Astrocyte of the cerebellum (primary cell): Measurements from ENCODE around the gene CDK5RAP2.

Experiments
- DNase-seq: peaks from one replicate; pipeline ENCODE4 v3.0.0-alpha.2; 2011; ENCODE audit warnings: low read depth
- H3K4me3 ChIP-seq: 2 replicates; pipeline ENCODE4 v1.5.1; 2011; ENCODE audit warnings: mild to moderate bottlenecking, low read depth, low read length, moderate library complexity
- in situ Hi-C: cut with HindIII; loops from 2 replicates; pipeline ENCODE4 v1.10.0; 2017; ENCODE audit warnings: low sequenced_read_pairs
- TF ChIP-seq, protein P1 (sequence below): IDR thresholded peaks from 2 replicates; pipeline ENCODE4 v1.5.1; 2012; ENCODE audit warnings: low read length, low read depth, moderate library complexity, mild to moderate bottlenecking; ENCODE audit errors: missing control alignments

The CDK5RAP2 gene

DNA sequence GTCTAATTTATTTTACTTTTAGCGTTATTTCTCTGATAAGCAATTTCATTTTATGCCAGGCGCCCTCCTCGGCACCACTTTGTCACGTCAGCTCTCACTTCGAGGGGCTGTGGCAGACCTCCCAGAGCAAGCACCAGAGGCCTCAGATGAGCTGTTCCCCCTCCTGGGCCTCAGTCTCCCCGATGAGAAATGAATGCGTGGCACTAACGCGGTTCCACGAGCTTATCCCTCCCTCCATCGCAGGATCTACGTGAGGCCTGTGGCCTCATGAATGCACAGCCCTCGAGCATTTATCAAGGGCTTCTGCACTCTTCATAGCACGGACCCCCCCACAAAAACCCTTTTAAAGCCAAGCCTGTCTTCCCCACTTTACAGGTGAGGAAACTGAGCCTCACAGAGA lies 205.2 kb downstream of the CDK5RAP2 start:
- in situ Hi-C loops: no loop called here
- DNase-seq: no peak
- TF ChIP-seq, protein P1, sequence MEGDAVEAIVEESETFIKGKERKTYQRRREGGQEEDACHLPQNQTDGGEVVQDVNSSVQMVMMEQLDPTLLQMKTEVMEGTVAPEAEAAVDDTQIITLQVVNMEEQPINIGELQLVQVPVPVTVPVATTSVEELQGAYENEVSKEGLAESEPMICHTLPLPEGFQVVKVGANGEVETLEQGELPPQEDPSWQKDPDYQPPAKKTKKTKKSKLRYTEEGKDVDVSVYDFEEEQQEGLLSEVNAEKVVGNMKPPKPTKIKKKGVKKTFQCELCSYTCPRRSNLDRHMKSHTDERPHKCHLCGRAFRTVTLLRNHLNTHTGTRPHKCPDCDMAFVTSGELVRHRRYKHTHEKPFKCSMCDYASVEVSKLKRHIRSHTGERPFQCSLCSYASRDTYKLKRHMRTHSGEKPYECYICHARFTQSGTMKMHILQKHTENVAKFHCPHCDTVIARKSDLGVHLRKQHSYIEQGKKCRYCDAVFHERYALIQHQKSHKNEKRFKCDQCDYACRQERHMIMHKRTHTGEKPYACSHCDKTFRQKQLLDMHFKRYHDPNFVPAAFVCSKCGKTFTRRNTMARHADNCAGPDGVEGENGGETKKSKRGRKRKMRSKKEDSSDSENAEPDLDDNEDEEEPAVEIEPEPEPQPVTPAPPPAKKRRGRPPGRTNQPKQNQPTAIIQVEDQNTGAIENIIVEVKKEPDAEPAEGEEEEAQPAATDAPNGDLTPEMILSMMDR: no peak
- no peak overlapping the region for H3K4me3 ChIP-seq

DNA sequence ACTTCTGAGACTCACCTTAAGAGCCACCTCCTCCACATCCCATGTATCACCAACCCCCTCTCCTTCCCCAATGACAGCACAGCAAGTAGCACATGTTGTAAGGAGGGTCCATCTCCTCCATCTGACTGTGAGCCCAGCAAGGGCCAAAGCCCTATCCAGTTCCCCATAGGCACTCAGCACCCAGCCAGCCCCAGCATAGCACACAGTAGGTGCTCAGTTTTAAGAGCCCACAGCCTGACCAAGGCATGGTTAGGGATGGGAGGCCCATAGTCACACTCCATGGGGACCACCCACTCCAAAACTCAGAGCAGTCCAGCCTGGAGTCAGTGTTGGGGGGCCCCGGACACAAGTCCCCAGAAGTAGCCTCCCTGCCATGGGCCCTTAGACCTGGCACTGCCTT lies 205.7 kb downstream of the CDK5RAP2 start:
- H3K4me3 ChIP-seq: no peak overlapping the region
- TF ChIP-seq, protein P1: no peak
- in situ Hi-C loops: no loop called here
- no peak for DNase-seq

DNA sequence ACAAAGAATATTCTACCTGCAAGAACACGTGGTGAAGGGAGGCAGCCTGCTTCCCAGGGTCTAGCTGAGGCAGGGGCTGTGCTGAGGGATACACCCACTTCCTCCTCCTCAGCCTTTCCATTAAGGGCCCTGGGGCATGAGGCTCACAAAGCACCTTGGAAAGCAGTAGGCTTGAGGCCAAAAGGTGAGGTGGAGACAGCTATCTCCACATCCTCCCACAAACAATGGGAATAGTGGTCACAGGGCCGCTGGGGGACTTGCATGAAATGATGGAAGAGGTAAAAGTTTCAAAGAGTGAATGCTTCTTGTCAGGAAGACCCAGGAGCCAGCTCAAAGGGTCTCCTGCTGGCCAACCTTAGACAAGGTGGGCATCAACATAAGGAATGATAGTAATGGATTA lies 207.9 kb downstream of the CDK5RAP2 start:
- TF ChIP-seq, protein P1: no peak
- no peak for DNase-seq
- H3K4me3 ChIP-seq: no peak overlapping the region
- in situ Hi-C loops: no loop called here

DNA sequence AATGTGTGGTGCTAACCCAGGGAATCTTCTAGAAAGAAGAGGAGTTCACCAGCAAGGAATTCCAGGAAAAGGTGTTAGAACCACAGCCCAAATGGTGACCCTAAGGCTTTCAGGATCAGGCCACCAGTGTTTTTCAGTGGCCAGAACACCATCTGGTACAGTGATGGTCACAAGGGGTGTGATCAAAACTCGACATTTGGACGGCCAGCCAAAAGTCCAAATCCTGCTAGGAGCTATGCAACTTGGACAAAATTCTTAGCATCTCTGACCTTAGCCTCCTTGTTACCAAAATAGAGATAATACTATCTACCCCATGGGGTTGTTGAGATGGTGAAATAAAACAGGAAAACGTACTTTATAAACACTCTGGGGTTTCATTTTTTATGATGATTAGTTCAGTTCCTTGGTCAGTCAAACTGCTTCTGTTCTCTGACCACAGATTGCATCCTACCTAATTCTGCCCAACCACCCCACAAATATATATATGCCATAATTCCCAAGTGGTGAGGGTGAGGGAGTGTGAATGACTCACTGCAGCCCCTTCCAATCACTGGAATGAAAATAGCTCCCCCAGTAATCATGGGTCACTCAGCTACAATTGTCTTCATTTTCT lies 210.3 kb downstream of the CDK5RAP2 start:
- in situ Hi-C loops: no loop called here
- TF ChIP-seq, protein P1: no peak
- DNase-seq: no peak
- no peak overlapping the region for H3K4me3 ChIP-seq

DNA sequence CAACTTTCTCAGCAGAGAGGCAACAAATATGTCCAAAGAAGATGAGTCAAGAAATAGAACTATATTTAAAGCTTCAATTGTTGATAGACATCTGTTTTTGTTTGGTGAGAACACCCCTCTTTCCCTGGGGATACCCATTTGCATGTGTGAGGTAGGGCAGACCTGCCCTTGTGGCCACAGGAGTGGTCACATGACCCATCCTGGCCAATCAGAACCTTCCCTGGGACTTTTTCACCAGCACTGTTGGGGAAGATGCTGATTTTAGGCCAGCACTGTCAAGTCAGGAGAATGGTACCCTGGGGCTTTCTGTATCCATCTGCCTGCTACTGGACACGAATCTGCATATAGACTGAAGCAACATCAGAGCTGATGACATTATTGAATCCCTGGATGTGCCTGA lies 211.2 kb downstream of the CDK5RAP2 start:
- no peak overlapping the region for H3K4me3 ChIP-seq
- no peak for DNase-seq
- TF ChIP-seq, protein P1: no peak
- in situ Hi-C loops: no loop called here

DNA sequence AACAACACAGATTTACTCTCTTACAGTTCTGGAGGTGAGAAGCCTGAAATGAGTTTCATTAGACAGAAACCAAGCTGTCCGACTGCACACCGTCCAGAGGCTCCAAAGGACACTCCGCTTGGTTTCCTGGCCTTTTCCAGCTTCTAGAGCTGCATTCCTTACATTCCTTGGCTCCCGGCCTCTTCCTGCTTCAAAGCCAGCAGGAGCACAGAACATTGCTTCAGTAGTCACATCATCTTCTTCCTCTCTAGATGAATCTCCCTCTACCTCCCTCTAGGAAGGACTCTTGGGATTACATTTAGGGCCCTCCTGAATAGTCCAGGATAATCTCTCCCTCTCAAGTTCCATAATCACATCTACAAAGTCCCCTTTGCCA lies 213.3 kb downstream of the CDK5RAP2 start:
- DNase-seq: peak; percentile 87
- H3K4me3 ChIP-seq: no peak overlapping the region
- TF ChIP-seq, protein P1: peak; percentile 69
- in situ Hi-C loops: no loop called here
